Thyroid gland (tissue), 4 donors: ENCODE results near the gene MAPRE2. TPM values are rescaled to one million over a fixed set of nuclear protein-coding genes. Genes with fewer than 3 reads are reported as not detected.

Experiments
- DNase-seq, 2 donors: peaks; one replicate each; pipeline ENCODE4 v3.0.0-alpha.2; 2019
- H3K27ac ChIP-seq, 3 donors: fragments of 200-600 bp; sonication (generic); 1 replicate in 2 of 3; 2 replicates in 1 of 3; pipeline ENCODE4 v1.5.1; 2016 to 2019; ENCODE audit warnings: mild to moderate bottlenecking in 1 of 3, moderate library complexity in 1 of 3
- H3K27me3 ChIP-seq: fragments of 200-600 bp; sonication (generic); one replicate; pipeline ENCODE4 v1.5.1; 2019
- H3K36me3 ChIP-seq, 2 donors: fragments of 200-600 bp; sonication (generic); one replicate each; pipeline ENCODE4 v1.5.1; 2016 to 2019
- H3K4me1 ChIP-seq, 2 donors: fragments of 200-600 bp; sonication (generic); one replicate each; pipeline ENCODE4 v1.5.1; 2017 to 2019
- H3K4me3 ChIP-seq, 3 donors: fragments of 200-600 bp; sonication (generic); replicated peaks in 1 of 3; 1 replicate in 2 of 3; 2 replicates in 1 of 3; pipeline ENCODE4 v1.5.1; 2016; ENCODE audit warnings: mild to moderate bottlenecking in 1 of 3
- H3K9me3 ChIP-seq: fragments of 200-600 bp; sonication (generic); one replicate; pipeline ENCODE4 v1.5.1; 2017
- CTCF ChIP-seq, 6 experiments: fragments of 200-600 bp in 3 of 6; fragments of 450-650 bp in 3 of 6; sonication (generic) in 3 of 6; IDR thresholded peaks; one replicate each; pipeline ENCODE4 v1.5.1; 2016 to 2019; ENCODE audit warnings: antibody characterized with exemption in 6 of 6, mild to moderate bottlenecking in 2 of 6, inconsistent platforms in 1 of 6, moderate library complexity in 1 of 6
- POLR2A ChIP-seq, 2 donors: fragments of 450-650 bp; IDR thresholded peaks; one replicate each; pipeline ENCODE4 v1.6.1; 2017; ENCODE audit warnings: antibody characterized with exemption in 2 of 2, mild to moderate bottlenecking in 2 of 2, moderate library complexity in 1 of 2
- WGBS, 2 donors: methylation state at CpG; one replicate each; pipeline ENCODE4 v1.1.5; 2017; 5-methylcytosine and 5-hydroxymethylcytosine counted together
- intact Hi-C: fragments of 100-400 bp; cut with DNase I; formaldehyde crosslinking; loops from one replicate; pipeline ENCODE4 v1.15.1; 2023
- total RNA-seq, 4 donors: library from RNA; depleted of rRNA; stranded (reverse); fragments of >200 nt; gene quantifications; one replicate each; pipeline ENCODE4 v1.2.3, GENCODE V29; 2016

Gene MAPRE2
- total RNA-seq, 4 donors from 2014 or later = 22.6 to 38.1 (median 28.8) TPM

GRCh38 chr18:35097763-35098162 lies 56.5 kb downstream of the MAPRE2 start:
- intact Hi-C loops = no loop called here
- no peak overlapping the region for H3K27ac ChIP-seq

GRCh38 chr18:35099911-35100310 lies 58.7 kb downstream of the MAPRE2 start:
- no peak for TF ChIP-seq CTCF (IDR thresholded peaks at IDR 0.05)
- no peak for TF ChIP-seq POLR2A (IDR thresholded peaks at IDR 0.05)
- Histone ChIP-seq H3K4me1 (no peaks in the 10 kb centered on the region), H3K9me3 (no peaks in the 10 kb centered on the region), H3K36me3 (no peaks in the 10 kb centered on the region), H3K27ac (no peak overlapping the region), H3K27me3 (no peaks in the 10 kb centered on the region), H3K4me3 (no peak overlapping the region)
- no peak for DNase-seq
- intact Hi-C loops = no loop called here

More at GRCh38 chr18:35097763-35098162, 56.5 kb downstream of the MAPRE2 start:
- DNase-seq = no peak
- no peaks in the 10 kb centered on the region for H3K27me3 ChIP-seq
- WGBS, 2 donors = 100% methylated on average over 2 of the region's 2 CpGs
- no peaks in the 10 kb centered on the region for H3K4me1 ChIP-seq
- no peak for TF ChIP-seq POLR2A (IDR thresholded peaks at IDR 0.05)
- TF ChIP-seq CTCF (IDR thresholded peaks at IDR 0.05) = no peak
- no peaks in the 10 kb centered on the region for H3K9me3 ChIP-seq
- H3K4me3 ChIP-seq = no peak overlapping the region
- no peaks in the 10 kb centered on the region for H3K36me3 ChIP-seq

GRCh38 chr18:35104391-35105051 lies 63.3 kb downstream of the MAPRE2 start:
- TF ChIP-seq CTCF (IDR thresholded peaks at IDR 0.05) (no peak), POLR2A (IDR thresholded peaks at IDR 0.05) (no peak)
- DNase-seq = no peak
- WGBS, 2 donors = 93 to 94% methylated on average over 5 of the region's 5 CpGs
- no peak overlapping the region for H3K27ac ChIP-seq
- H3K9me3 ChIP-seq = no peaks in the 10 kb centered on the region
- H3K36me3 ChIP-seq = no peaks in the 10 kb centered on the region
- no peaks in the 10 kb centered on the region for H3K4me1 ChIP-seq
- no peaks in the 10 kb centered on the region for H3K27me3 ChIP-seq
- intact Hi-C loops = no loop called here
- H3K4me3 ChIP-seq = no peak overlapping the region

- intact Hi-C loops = no loop called here
- Histone ChIP-seq H3K27ac (no peak overlapping the region), H3K9me3 (no peaks in the 10 kb centered on the region), H3K27me3 (no peaks in the 10 kb centered on the region), H3K4me3 (no peak overlapping the region), H3K36me3 (no peaks in the 10 kb centered on the region), H3K4me1 (no peaks in the 10 kb centered on the region)
- no peak for DNase-seq
- TF ChIP-seq CTCF (IDR thresholded peaks at IDR 0.05) = no peak
- TF ChIP-seq POLR2A (IDR thresholded peaks at IDR 0.05) = no peak
- WGBS, 2 donors = 87 to 92% methylated on average over 4 of the region's 4 CpGs
Measured at GRCh38 chr18:35106013-35106844, 65.0 kb downstream of the MAPRE2 start.

GRCh38 chr18:35106845-35107148 lies 65.6 kb downstream of the MAPRE2 start:
- H3K4me3 ChIP-seq = no peak overlapping the region
- H3K4me1 ChIP-seq = no peaks in the 10 kb centered on the region
- no peak for TF ChIP-seq CTCF (IDR thresholded peaks at IDR 0.05)
- no peak for TF ChIP-seq POLR2A (IDR thresholded peaks at IDR 0.05)
- DNase-seq = no peak
- H3K9me3 ChIP-seq = no peaks in the 10 kb centered on the region
- no peak overlapping the region for H3K27ac ChIP-seq
- intact Hi-C loops = no loop called here
- no peaks in the 10 kb centered on the region for H3K27me3 ChIP-seq
- no peaks in the 10 kb centered on the region for H3K36me3 ChIP-seq
- WGBS, 2 donors = 71 to 83% methylated on average over 2 of the region's 2 CpGs
